Aorta (tissue), 5 donors: ENCODE data around the gene RACK1. TPM values are rescaled to one million over a fixed set of nuclear protein-coding genes. Genes with fewer than 3 reads are reported as not detected.
A peak's percentile ranks its signal among the peaks of the same experiment; 100 is the strongest.

Experiments
- ATAC-seq: fragments of 200-7000 bp; cut with Tn5 transposase; one replicate; pipeline ENCODE4 v1.9.1; 2022; ENCODE audit warnings: moderate library complexity; ENCODE audit not compliant: low FRiP score
- DNase-seq, 2 donors: peaks; one replicate each; pipeline ENCODE4 v3.0.0-alpha.2; 2020
- H3K27ac ChIP-seq, 2 donors: one replicate each; pipeline ENCODE4 v1.5.1; 2013; ENCODE audit warnings: low read length in 2 of 2, mild to moderate bottlenecking in 2 of 2, moderate library complexity in 2 of 2, control low read depth in 1 of 2, inconsistent platforms in 1 of 2, low read depth in 1 of 2
- H3K27me3 ChIP-seq, 2 donors: one replicate each; pipeline ENCODE4 v1.6.1; 2013; ENCODE audit warnings: control low read depth in 1 of 2, low read length in 1 of 2, mild to moderate bottlenecking in 1 of 2, moderate library complexity in 1 of 2; ENCODE audit not compliant: insufficient read depth in 2 of 2, control insufficient read depth in 1 of 2
- H3K36me3 ChIP-seq, 2 donors: one replicate each; pipeline ENCODE4 v1.6.1; 2013; ENCODE audit warnings: control low read depth in 1 of 2, low read length in 1 of 2, mild to moderate bottlenecking in 1 of 2; ENCODE audit not compliant: insufficient read depth in 2 of 2, control insufficient read depth in 1 of 2
- H3K4me1 ChIP-seq, 2 donors: one replicate each; pipeline ENCODE4 v1.6.1; 2013; ENCODE audit warnings: low read length in 2 of 2, control low read depth in 1 of 2, mild to moderate bottlenecking in 1 of 2, moderate library complexity in 1 of 2; ENCODE audit not compliant: insufficient read depth in 2 of 2, control insufficient read depth in 1 of 2
- H3K4me3 ChIP-seq, 2 donors: one replicate each; pipeline ENCODE4 v1.5.1; 2013; ENCODE audit warnings: low read length in 2 of 2, control low read depth in 1 of 2, mild to moderate bottlenecking in 1 of 2
- H3K9me3 ChIP-seq: one replicate; pipeline ENCODE4 v1.6.1; 2013; ENCODE audit warnings: mild to moderate bottlenecking, low read length; ENCODE audit not compliant: control insufficient read depth
- WGBS, 2 donors: extraction: QIAGEN DNeasy Blood & Tissue Kit; methylation state at CpG; one replicate each; pipeline ENCODE4 v1.1.7; 2013; 5-methylcytosine and 5-hydroxymethylcytosine counted together
- intact Hi-C, 2 donors: fragments of 100-400 bp; cut with DNase I; formaldehyde crosslinking; loops; one replicate each; pipeline versions ENCODE4 v1.14.2 to v1.15.0; 2022
- polyA plus RNA-seq, 2 donors: library from polyadenylated mRNA; stranded (reverse); fragments of 200-250 nt; gene quantifications; one replicate each; pipeline ENCODE4 v1.2.3, GENCODE V29; 2013
- total RNA-seq, 2 donors: library from RNA; stranded (reverse); fragmentation: NEBNext Ultra II Directional; extraction: Animal tissue kit (Norgen Biotek cat#: 25700); gene quantifications; one replicate each; pipeline ENCODE4 v1.2.1, GENCODE V29; 2021
- donor health status: healthy with polysubstance abuse.
- donor health status: Bipolar disorder and iron deficiency.
- donor health status: DM: no; HTN: no; CAD: no.
- donor health status: DM: no; HTN: no; CAD: no.
- donor health status: DM: yes; HTN: yes; CAD: no.

The RACK1 gene
- total and polyA plus RNA-seq, 4 donors: 922 to 2,024 (median 1,515) TPM

DNA sequence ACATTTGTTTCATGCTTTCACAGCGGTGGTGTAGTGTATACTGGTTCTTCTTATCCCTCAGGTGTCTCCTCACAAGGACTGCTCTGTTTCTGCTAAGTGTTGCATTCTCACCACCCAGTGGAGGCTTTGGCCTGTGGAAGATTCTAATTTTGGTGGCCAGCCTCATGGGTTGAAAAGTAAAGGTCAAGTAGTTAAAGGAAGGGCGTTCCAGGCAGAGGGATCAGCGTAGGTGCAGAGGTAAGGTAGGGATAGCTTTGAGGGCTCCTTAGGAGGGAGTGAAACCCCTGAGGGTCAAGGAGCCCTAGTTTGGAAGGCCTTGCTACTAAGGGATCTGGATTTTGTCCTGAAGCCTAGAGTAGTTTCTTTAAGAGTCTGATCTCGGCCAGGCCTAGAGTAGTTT is 4.6 kb upstream of the RACK1 start:
- no peak for ATAC-seq
- Histone ChIP-seq H3K27me3 (no peaks in the 10 kb centered on the region), H3K27ac (no peak overlapping the region), H3K36me3 (peaks cover 0 to 1% of the 10 kb centered on the region in 2 donors), H3K9me3 (no peaks in the 10 kb centered on the region), H3K4me1 (peaks cover 1 to 2% of the 10 kb centered on the region in 2 donors), H3K4me3 (peak overlapping the region; percentile 16 to 36)
- intact Hi-C loops: loop anchor here in 1 of 2 donors (10.0 kb wide), 1 partner anchor 443 kb away; the partner anchor contains the start of gene MGAT1
- WGBS, 2 donors: 58 to 62% methylated on average over 4 of the region's 4 CpGs
- DNase-seq: no peak

DNA sequence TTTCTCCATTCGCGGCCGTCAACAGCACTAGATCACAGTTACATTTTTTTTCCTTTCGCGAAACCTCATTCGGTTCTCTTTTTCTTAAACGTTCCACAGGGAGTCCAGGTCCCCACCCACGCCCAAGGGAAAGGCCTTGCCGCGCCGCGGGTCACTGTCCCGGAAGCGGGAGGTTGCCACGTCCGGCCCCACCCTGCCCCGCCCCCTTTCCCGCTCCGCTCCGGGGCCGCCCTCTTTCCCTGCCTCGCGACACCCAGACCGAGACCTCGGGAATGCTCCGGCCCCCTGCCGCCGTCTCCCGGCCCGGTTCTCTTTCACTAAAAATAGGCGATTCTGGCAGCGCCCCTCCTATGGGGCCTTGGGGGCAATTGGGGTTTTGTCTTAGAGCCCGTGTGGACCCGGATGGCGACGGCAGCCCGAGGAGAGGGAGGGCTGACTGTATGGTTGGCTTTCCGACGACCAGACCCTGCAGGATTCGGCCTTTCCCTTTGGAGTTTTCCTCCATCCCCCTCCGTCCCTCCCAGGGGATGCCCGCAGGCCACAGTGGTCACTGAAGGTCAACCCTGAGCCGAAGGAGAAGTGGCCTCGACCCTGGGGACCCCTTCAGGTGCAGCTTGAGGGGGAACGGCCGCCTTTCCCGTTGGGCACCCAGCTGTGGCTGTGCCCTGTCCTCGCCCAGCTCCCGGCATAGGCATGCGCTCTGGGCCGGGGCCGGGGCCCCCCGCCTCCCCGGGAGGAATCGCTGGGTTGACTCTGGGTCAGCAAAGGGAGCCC is 2.8 kb upstream of the RACK1 start:
- intact Hi-C loops: loop anchor here in 1 of 2 donors (10.0 kb wide), 1 partner anchor 442 kb away; the partner anchor contains the start of gene MGAT1
- 0% methylated on average over 53 to 55 of the region's 55 CpGs for WGBS, 2 donors
- no peaks in the 10 kb centered on the region for H3K27me3 ChIP-seq
- peak overlapping the region; percentile 51 to 98 for H3K27ac ChIP-seq
- DNase-seq: peak; percentile 94 to 97
- H3K4me3 ChIP-seq: peak overlapping the region; percentile 67 to 73
- no peaks in the 10 kb centered on the region for H3K9me3 ChIP-seq
- peaks cover 0 to 2% of the 10 kb centered on the region in 2 donors for H3K4me1 ChIP-seq
- peak; percentile 91 for ATAC-seq
- peaks cover 0 to 3% of the 10 kb centered on the region in 2 donors for H3K36me3 ChIP-seq

DNA sequence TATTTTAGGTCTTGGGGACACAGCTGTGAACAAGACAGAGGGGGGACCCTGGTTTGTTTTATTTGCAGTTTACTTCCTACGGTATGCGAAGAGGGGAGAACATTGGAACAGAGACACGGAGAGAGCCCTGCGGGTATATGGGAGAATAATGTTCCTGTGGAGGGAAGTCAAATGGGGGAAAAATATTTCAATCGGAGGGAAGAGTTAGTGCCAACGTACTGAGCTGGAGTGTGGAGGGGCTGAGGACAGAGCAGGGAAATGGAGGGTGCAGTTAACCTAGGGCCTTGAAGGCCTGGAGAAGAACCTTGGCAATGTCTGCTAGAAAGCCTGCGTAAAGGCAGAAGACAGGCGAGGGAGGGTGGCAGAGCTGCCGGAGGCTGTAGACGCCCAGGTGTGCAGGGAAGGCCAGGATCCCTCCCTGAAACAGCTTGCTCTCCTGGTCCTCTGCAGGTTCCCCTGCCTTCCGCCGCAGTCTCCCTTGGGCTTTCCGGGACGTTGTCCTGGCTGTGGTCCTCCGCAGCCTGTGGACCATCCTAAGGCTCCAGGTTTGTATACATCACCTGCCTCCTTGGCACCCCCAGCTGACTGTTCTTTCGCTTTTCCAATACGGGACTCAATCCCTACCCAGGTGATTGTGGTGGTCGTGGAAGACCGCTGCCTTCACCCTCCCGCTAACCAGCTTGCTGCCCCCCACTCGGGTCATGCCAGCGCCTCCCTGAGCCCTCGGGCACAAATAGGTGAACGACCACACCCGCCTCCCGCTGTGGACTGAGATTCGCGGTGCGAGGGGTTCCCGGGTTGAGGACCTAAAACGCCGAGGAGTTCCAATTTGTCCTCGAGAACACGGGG is 1.9 kb upstream of the RACK1 start:
- intact Hi-C loops: loop anchor here in 1 of 2 donors (10.0 kb wide), 1 partner anchor 441 kb away; the partner anchor contains the start of gene MGAT1

DNA sequence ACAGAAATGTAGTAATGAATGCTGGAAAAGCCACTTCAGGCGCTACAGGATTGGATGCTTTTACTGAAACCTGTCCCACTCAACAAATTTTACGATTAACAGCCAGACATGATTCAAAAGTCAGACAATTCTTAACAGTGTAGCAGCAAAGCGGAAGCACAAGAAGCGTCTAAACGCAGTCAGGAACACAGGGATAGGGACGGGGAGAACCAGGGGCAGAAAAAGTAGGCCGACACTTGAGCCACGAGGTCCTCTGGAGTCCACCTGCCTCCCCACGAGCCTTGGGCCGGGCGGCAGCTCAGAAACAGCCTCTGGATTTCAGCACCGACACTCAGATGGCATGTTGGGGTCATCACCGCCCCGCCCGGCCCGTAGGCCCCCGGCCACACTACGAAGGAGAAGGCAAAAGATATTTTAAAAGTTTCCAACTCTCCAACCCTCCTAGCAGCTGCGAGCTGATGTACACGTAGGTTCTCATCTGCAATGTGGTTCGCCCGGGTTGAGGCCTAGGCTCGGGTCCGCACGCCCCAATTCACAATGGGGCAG is 615 bp downstream of the RACK1 start:
- DNase-seq: peak in 1 of 2 donors; percentile 81
- H3K27ac ChIP-seq: peak overlapping the region; percentile 7 to 44
- intact Hi-C loops: loop anchor here in 1 of 2 donors (10.0 kb wide), 1 partner anchor 438 kb away; the partner anchor contains the start of gene MGAT1
- peak overlapping the region; percentile 57 to 76 for H3K4me3 ChIP-seq
- peak; percentile 42 for ATAC-seq
- no peaks in the 10 kb centered on the region for H3K27me3 ChIP-seq
- H3K36me3 ChIP-seq: peaks cover 0 to 11% of the 10 kb centered on the region in 2 donors
- WGBS, 2 donors: 1% methylated on average over 20 to 25 of the region's 25 CpGs
- no peaks in the 10 kb centered on the region for H3K9me3 ChIP-seq
- H3K4me1 ChIP-seq: no peaks in the 10 kb centered on the region

More for the DNA sequence above, 1.9 kb upstream of the RACK1 start:
- Histone ChIP-seq H3K27me3 (no peaks in the 10 kb centered on the region), H3K4me3 (peak overlapping the region; percentile 22 to 73), H3K4me1 (peaks cover 0 to 2% of the 10 kb centered on the region in 2 donors), H3K27ac (peak overlapping the region; percentile 5 to 98), H3K36me3 (peaks cover 0 to 4% of the 10 kb centered on the region in 2 donors), H3K9me3 (no peaks in the 10 kb centered on the region)
- 24 to 27% methylated on average over 32 to 34 of the region's 34 CpGs for WGBS, 2 donors
- peak in 1 of 2 donors; percentile 62 for DNase-seq
- ATAC-seq: no peak

DNA sequence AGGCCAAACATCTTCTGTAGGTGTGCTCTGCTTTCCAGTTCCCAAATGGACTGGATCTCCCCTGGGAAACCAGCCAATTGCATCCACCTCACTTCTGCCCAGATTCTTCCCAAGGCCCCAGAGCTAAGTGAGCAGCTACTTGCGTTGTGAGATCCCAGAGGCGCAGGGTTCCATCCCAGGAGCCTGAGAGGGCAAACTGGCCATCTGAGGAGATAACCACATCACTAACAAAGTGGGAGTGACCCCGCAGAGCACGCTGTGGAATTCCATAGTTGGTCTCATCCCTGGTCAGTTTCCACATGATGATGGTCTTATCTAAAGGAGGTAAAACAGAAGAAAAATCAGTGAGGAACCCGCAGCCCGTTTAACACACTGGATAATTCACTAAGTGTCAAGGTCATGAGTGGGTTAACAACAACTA is 1.7 kb downstream of the RACK1 start:
- H3K4me3 ChIP-seq: no peak overlapping the region
- intact Hi-C loops: loop anchor here in 1 of 2 donors (10.0 kb wide), 1 partner anchor 437 kb away; the partner anchor contains the start of gene MGAT1
- H3K36me3 ChIP-seq: peaks cover 5 to 21% of the 10 kb centered on the region in 2 donors
- no peaks in the 10 kb centered on the region for H3K27me3 ChIP-seq
- no peak for ATAC-seq
- peak in 1 of 2 donors; percentile 40 for DNase-seq
- no peaks in the 10 kb centered on the region for H3K9me3 ChIP-seq
- WGBS, 2 donors: 43 to 48% methylated on average over 6 of the region's 6 CpGs
- no peaks in the 10 kb centered on the region for H3K4me1 ChIP-seq
- no peak overlapping the region for H3K27ac ChIP-seq

DNA sequence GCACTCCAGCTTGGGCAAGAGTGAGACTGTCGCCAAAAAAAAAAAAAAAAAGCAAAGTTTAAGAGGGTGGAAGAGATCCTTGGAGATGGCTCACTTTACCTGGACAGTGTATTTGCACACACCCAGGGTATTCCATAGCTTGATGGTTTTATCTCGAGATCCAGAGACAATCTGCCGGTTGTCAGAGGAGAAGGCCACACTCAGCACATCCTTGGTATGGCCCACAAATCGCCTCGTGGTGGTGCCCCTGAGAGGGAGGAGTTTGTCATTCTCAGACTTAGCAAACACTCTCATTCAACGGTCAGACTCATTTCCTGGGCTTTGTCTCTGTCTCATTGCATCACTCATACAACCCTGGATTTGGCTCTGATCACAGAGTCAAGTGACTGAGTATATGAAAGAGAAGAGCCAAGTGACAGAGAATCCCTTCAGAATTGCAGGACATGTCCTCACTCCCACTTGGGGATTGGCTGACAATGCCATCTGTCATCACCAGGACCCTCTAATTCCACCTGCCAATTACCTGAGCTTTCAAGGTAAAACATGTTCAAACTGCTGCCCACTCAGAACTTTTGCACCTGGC is 2.2 kb downstream of the RACK1 start:
- DNase-seq (peak in 1 of 2 donors; percentile 57), ATAC-seq (no peak)
- Histone ChIP-seq H3K27me3 (no peaks in the 10 kb centered on the region), H3K36me3 (peaks cover 6 to 25% of the 10 kb centered on the region in 2 donors), H3K9me3 (no peaks in the 10 kb centered on the region), H3K27ac (no peak overlapping the region), H3K4me3 (no peak overlapping the region), H3K4me1 (no peaks in the 10 kb centered on the region)
- intact Hi-C loops: loop anchor here in 1 of 2 donors (10.0 kb wide), 1 partner anchor 437 kb away; the partner anchor contains the start of gene MGAT1
- WGBS, 2 donors: 43 to 51% methylated on average over 5 to 6 of the region's 6 CpGs

DNA sequence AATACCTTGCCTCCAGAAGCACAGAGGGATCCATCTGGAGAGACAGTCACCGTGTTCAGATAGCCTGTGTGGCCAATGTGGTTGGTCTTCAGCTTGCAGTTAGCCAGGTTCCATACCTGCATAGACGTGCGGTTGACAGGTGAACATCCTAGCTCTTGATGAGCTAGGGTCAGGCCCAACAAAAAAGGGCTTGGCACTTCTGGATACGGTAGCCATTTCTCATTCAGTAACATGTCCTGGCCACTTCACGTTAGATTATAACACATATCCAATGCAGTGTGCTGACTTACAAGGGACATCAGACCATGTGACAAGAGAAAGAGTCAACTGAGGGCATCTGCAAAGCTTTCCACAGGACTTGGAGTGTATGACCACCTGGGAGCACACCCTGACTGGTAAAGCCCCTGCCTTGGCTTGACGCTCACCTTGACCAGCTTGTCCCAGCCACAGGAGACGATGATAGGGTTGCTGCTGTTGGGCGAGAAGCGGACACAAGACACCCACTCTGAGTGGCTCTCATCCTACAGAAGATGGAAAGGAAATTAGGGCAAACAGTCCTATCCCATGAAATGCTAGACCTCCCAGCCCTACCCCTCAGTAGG is 4.5 kb downstream of the RACK1 start:
- no peak overlapping the region for H3K4me3 ChIP-seq
- peak in 1 of 2 donors; percentile 39 for DNase-seq
- 89 to 90% methylated on average over 9 of the region's 9 CpGs for WGBS, 2 donors

More for the DNA sequence above, 4.5 kb downstream of the RACK1 start:
- Histone ChIP-seq H3K4me1 (no peaks in the 10 kb centered on the region), H3K27ac (no peak overlapping the region), H3K36me3 (peaks cover 6 to 26% of the 10 kb centered on the region in 2 donors), H3K27me3 (no peaks in the 10 kb centered on the region), H3K9me3 (no peaks in the 10 kb centered on the region)
- no peak for ATAC-seq
- intact Hi-C loops: no loop called here
